ENCODE data around the gene TMCO2.

DNA sequence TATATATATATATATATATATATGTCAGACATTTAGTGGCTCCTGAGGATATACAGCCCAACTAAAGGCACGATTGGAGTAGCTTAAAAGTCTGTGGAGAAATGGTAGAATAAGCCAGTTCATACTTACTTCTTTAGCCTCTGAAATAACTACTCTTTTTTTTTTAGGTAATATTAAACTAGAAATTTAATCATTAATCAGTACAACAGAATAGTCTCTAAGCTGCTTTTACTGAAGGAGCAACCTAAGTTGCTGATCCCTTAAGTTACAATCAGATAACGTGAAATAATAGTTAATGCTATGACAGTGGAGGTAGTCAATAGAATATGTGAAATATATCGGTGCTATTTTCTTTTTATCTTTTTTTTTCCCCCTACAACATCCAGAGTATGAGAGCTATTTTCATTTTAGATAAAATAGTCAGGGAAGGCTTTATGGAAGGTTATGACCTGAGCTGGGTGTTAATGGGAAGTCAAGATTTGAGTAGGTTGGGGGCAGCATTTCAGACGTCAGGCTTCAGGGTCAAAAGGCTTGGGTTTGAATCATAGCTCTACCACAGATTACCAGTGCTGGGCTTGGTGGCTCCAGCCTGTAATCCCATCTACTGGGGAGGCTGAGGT is 25.9 kb downstream of the TMCO2 start:
- TF ChIP-seq POLR2A (IDR thresholded peaks at IDR 0.05) (no peak), CTCF (IDR thresholded peaks at IDR 0.05) (no peak), POLR2AphosphoS5 (IDR thresholded peaks at IDR 0.05) (no peak)

Data from stomach (tissue), 4 donors.